WTC11 (cell line): Measurements from ENCODE around the gene NNMT.

Experiments
- CBFB ChIP-seq: sonication (generic); formaldehyde crosslinking; IDR thresholded peaks from 2 replicates; pipeline ENCODE4 v1.8.1; 2022; ENCODE audit warnings: mild to moderate bottlenecking, low read depth, missing genetic modification reagents
- CDX4 ChIP-seq: fragments of 250-450 bp; sonication (Bioruptor Pico); IDR thresholded peaks from 2 replicates; pipeline ENCODE4 v1.9.0; 2021; ENCODE audit warnings: moderate library complexity, mild to moderate bottlenecking, inconsistent platforms, borderline replicate concordance
- CREB1 ChIP-seq: sonication (generic); formaldehyde crosslinking; IDR thresholded peaks from 2 replicates; pipeline ENCODE4 v1.8.0; 2023; ENCODE audit warnings: mild to moderate bottlenecking, missing genetic modification reagents
- CTCF ChIP-seq: fragments of 200-600 bp; IDR thresholded peaks from 2 replicates; pipeline ENCODE4 v1.8.0; 2022; ENCODE audit warnings: antibody characterized with exemption
- ELF4 ChIP-seq: sonication (generic); formaldehyde crosslinking; IDR thresholded peaks from 2 replicates; pipeline ENCODE4 v1.8.1; 2022; ENCODE audit warnings: low read depth, mild to moderate bottlenecking, moderate library complexity, missing genetic modification reagents
- NR2C2 ChIP-seq: sonication (generic); formaldehyde crosslinking; IDR thresholded peaks from 2 replicates; pipeline ENCODE4 v1.8.0; 2022; ENCODE audit warnings: mild to moderate bottlenecking, missing genetic modification reagents
- NR3C1 ChIP-seq: sonication (generic); formaldehyde crosslinking; conservative IDR thresholded peaks from 2 replicates; pipeline ENCODE4 v1.8.1; 2023; ENCODE audit warnings: low read depth, mild to moderate bottlenecking, missing genetic modification reagents
- RORB ChIP-seq: fragments of 250-450 bp; sonication (Bioruptor Pico); IDR thresholded peaks from 2 replicates; pipeline ENCODE4 v1.9.0; 2021; ENCODE audit warnings: mild to moderate bottlenecking
- ZNF121 ChIP-seq: sonication (generic); formaldehyde crosslinking; IDR thresholded peaks from 2 replicates; pipeline ENCODE4 v1.8.0; 2023; ENCODE audit warnings: missing genetic modification reagents
- ZNF219 ChIP-seq: sonication (generic); formaldehyde crosslinking; IDR thresholded peaks from 2 replicates; pipeline ENCODE4 v1.8.0; 2023; ENCODE audit warnings: missing genetic modification reagents, mild to moderate bottlenecking, borderline replicate concordance
- ZNF232 ChIP-seq: sonication (generic); formaldehyde crosslinking; IDR thresholded peaks from 2 replicates; pipeline ENCODE4 v1.8.0; 2022; ENCODE audit warnings: mild to moderate bottlenecking, missing genetic modification reagents
- TF ChIP-seq, protein P1 (sequence below): sonication (generic); formaldehyde crosslinking; conservative IDR thresholded peaks from 2 replicates; pipeline ENCODE4 v1.8.1; 2022; ENCODE audit warnings: mild to moderate bottlenecking, missing genetic modification reagents
- TF ChIP-seq, protein P2 (sequence below): sonication (generic); formaldehyde crosslinking; IDR thresholded peaks from 2 replicates; pipeline ENCODE4 v1.8.0; 2022; ENCODE audit warnings: mild to moderate bottlenecking, missing genetic modification reagents
- TF ChIP-seq, protein P3 (sequence below): sonication (generic); formaldehyde crosslinking; IDR thresholded peaks from 2 replicates; pipeline ENCODE4 v1.8.1; 2022; ENCODE audit warnings: low read depth, missing genetic modification reagents, borderline replicate concordance

DNA sequence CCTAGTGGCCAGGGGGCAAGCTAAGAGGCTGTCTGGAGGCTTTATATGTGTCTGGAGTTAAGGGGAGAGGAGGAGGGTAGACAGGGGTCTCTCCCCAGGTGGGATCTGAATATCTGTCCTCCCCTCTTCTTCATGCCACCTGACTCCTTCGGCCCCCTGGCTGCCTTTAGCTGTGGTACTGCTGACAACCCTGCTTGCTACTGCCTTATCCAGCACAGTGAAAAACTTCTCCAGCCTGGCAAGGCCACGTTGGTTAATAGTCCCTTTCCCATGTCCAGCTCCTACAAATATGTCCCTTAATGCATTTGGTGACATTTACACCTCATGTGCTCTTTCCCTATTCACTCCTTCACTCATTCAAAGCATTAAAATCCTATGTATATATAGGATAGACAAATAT lies 42.4 kb upstream of the NNMT start:
- TF ChIP-seq CDX4 (CRISPR knock-in tag): no peak
- TF ChIP-seq CREB1: no peak
- no peak for TF ChIP-seq CTCF
- TF ChIP-seq ZNF121 (CRISPR knock-in tag): no peak
- no peak for TF ChIP-seq ZNF232 (CRISPR knock-in tag)
- no peak for TF ChIP-seq ZNF219 (CRISPR knock-in tag)
- no peak for TF ChIP-seq NR3C1
- TF ChIP-seq, protein P1, sequence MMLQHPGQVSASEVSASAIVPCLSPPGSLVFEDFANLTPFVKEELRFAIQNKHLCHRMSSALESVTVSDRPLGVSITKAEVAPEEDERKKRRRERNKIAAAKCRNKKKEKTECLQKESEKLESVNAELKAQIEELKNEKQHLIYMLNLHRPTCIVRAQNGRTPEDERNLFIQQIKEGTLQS (CRISPR knock-in tag): no peak
- TF ChIP-seq, protein P2, sequence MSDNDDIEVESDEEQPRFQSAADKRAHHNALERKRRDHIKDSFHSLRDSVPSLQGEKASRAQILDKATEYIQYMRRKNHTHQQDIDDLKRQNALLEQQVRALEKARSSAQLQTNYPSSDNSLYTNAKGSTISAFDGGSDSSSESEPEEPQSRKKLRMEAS (CRISPR knock-in tag): no peak
- no peak for TF ChIP-seq NR2C2 (CRISPR knock-in tag)
- TF ChIP-seq, protein P3, sequence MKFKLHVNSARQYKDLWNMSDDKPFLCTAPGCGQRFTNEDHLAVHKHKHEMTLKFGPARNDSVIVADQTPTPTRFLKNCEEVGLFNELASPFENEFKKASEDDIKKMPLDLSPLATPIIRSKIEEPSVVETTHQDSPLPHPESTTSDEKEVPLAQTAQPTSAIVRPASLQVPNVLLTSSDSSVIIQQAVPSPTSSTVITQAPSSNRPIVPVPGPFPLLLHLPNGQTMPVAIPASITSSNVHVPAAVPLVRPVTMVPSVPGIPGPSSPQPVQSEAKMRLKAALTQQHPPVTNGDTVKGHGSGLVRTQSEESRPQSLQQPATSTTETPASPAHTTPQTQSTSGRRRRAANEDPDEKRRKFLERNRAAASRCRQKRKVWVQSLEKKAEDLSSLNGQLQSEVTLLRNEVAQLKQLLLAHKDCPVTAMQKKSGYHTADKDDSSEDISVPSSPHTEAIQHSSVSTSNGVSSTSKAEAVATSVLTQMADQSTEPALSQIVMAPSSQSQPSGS (CRISPR knock-in tag): no peak
- TF ChIP-seq CBFB (CRISPR knock-in tag): no peak
- TF ChIP-seq RORB: no peak
- no peak for TF ChIP-seq ELF4 (CRISPR knock-in tag)
